ENCODE results near the gene OR2AE1.

DNA sequence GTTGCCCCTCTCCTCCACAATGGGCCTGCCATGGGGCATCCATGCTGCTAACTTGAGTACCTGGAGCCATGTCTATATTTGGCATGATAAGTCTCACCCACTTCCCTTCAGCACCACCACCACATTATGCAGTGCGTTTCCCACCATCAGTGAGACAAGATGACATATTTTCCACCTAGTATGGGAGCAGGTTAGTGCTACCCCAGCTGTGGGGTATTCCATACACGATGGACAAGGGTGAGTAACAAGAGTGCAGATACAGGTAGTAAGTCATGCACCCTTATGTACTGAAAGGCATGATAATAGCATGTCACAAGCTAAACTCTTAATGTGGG, 21.2 kb upstream of the OR2AE1 start:
- TF ChIP-seq POLR2A (IDR thresholded peaks at IDR 0.05; ENCODE audit: low read depth, low read length) (no peak), TAF1 (IDR thresholded peaks at IDR 0.05; ENCODE audit: low read depth, low read length) (no peak)
